HG03039 (cell line): ENCODE measurements around the gene SFMBT2.
"Not testable (repeated sequence)": the region's sequence is repeated elsewhere in the genome, so short reads cannot be mapped to it uniquely, and the experiment has no call there.

Source experiments
- ATAC-seq: cut with Tn5 transposase; IDR thresholded peaks from one replicate; pipeline ENCODE4 v1.9.1; 2021; ENCODE audit warnings: mild to moderate bottlenecking, moderate library complexity; ENCODE audit not compliant: unreplicated experiment

The SFMBT2 gene

DNA sequence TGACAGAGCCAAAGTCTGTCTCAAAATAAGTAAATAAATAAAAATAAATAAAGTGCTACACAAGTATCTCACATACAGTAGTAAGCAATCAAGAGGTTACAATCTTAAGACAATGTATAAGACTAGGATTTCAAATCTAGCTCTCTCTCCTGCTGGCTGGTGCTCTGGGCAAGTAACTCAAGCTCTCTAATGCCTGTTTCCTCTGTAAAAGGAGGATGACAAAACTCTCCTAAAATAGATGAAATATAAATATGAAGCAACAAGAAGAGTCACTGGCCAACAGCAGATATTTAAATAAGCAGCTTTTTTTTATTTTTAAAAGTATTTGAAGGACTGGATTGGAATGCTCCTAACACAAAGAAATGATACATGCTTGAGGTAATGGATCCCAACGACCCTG is 7.2 kb downstream of the SFMBT2 start:
- no peak for ATAC-seq

DNA sequence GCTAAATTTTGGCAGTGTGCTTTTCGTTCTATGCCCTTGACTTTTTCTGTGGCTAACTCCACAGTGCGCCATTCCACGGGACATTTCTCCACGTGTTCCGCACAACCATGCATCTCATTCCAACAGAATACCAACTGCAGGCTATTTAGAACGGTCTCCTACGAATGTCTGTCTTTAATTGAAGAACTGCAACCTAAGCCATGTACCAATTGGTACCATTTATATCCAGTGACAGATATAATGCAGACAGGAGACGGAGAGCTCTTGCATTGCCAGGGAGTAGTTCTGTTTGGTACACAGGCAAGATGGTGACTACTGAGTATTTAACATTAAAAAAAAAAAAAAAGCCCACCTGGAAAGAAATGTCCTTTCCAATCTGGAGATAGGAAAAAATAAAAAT is 9.1 kb downstream of the SFMBT2 start:
- ATAC-seq: no peak

DNA sequence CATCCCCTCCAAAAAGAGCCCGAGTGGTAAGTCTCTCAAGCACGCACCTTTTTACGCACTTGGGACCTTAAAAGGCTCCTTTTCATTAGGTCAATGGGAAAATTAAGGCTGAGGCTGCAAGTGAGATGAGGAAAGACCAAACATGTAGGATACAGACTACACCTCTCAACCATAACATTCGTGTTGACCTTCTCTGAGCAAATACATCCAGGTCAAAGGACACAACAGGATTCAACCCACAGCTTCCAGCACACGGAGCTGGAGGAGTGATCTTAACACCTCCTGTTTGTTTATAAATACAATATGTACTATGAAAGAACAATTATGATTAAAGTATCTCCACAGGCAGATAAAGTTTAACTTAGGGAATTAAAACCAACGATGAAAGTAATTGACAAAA is 9.7 kb downstream of the SFMBT2 start:
- no peak for ATAC-seq

- ATAC-seq: no peak
These were observed 10.6 kb downstream of the SFMBT2 start for GRCh38 chr10:7400068-7400715.

- no peak for ATAC-seq
These were observed 11.3 kb downstream of the SFMBT2 start for GRCh38 chr10:7399533-7399932.

GRCh38 chr10:7397049-7398035 is 13.5 kb downstream of the SFMBT2 start:
- ATAC-seq: no peak

DNA sequence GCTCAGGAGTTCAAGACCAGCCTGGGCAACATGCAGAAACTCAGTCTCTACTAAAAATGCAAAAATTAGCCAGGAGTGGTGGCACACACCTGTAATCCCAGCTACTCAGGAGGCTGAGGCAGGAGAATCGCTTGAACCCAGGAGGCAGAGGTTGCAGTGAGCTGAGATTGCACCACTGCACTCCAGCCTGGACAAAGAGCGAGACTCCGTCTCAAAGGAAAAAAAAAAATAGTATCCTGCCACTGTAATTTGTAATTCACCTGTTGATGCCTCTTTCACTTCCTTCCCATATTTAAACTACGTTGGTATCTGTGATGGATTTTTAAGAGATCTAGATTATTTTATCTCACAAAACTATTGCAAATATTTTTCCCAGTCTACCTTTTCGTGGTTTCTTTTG is 18.5 kb downstream of the SFMBT2 start:
- ATAC-seq: not testable (repeated sequence)

DNA sequence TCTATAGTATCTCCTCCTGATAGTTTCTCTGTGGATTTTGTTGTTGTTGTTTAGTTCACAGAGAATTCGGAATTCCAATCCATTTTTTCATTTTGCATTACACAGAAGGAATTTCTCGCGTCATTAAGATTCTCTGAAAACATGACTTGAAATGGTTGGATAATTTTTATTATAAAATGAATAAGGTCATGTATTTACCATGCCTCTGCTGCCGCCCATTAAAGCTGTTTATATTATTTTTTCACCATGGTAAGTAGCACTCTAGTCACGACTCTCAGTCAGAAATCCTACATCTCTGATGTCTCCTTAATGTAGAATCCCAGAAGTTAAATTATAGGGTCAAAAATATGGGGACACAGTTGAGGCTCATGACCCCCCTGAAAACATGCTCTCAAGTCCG is 19.1 kb downstream of the SFMBT2 start:
- ATAC-seq: no peak

- ATAC-seq: not testable (repeated sequence)
These were observed 20.1 kb downstream of the SFMBT2 start for GRCh38 chr10:7390689-7391110.

GRCh38 chr10:7389844-7390243 is 21.0 kb downstream of the SFMBT2 start:
- ATAC-seq: no peak

DNA sequence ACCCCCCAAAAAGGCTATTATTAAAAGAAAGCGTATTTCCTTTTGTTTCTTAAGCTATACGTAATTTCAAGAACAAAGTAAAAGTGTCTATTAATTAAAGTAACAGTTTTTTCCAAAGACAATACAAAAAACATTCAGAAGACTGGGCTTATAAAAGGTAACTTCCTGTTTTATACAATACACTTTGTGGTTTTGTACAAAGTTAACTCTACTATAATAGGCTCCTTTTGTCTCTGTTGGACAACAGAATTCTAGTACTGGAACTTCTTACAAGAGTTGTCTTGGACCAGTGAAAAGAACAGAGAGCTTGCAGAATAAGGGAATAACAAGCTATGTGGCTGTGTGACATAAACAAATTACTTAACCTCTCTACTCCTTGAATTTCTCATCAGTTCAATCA is 21.5 kb downstream of the SFMBT2 start:
- no peak for ATAC-seq

DNA sequence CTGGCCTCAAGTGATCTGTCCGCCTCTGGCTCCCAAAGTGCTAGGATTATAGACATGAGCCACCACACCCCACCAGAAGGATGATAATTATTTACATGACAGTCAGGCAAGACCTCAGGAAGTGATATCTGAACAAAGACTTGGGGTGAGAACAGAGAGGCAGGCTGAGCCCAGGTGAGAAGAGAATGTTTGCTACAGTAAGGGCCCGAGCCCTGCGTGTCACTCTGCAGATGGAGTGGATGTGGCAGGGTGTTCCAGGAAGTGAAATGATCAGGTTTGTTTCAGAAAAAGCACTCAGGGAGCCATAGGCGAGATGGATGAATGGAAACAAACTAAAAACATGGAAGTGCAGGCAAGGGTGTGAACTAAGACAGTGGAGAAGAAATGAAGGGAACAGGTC is 22.2 kb downstream of the SFMBT2 start:
- no peak for ATAC-seq

DNA sequence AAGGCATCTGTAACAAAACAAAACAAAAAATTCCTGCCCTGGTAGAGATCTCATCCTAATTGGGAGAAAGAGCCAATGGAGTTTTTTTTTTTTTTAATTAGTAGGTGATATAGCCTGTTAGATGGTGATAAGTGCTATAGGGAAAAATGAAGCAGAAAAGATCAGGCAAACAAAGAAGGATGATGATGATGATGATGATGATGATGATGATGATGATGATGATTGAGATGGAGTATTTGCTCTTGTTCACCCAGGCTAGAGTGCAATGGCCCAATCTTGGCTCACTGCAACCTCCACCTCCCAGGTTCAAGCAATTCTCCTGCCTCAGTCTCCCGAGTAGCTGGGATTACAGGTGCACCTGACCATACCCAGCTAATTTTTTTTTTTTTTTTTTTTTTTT is 22.7 kb downstream of the SFMBT2 start:
- ATAC-seq: not testable (repeated sequence)

DNA sequence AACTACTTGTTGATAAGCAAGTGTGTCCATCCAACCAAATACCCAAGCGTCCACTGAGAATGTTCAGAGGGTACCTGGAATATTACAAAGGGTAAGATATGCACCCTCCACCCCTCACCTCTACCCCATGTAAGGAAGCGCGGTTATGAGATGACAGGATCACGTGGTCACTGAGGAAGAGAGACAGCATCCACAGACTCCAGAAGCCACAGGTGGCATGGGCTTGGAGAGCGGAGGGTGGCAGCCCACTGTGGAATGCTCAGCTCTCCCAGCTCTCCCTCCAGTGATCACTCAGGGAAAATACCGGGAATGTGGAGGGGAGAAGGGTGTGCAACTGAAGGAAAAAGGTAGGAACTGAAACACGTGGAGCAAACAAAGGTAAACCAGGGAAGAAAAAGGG is 25.7 kb downstream of the SFMBT2 start:
- no peak for ATAC-seq

GRCh38 chr10:7383442-7383841 is 27.4 kb downstream of the SFMBT2 start:
- no peak for ATAC-seq

- no peak for ATAC-seq
These were observed 30.1 kb downstream of the SFMBT2 start for GRCh38 chr10:7380704-7381241.

DNA sequence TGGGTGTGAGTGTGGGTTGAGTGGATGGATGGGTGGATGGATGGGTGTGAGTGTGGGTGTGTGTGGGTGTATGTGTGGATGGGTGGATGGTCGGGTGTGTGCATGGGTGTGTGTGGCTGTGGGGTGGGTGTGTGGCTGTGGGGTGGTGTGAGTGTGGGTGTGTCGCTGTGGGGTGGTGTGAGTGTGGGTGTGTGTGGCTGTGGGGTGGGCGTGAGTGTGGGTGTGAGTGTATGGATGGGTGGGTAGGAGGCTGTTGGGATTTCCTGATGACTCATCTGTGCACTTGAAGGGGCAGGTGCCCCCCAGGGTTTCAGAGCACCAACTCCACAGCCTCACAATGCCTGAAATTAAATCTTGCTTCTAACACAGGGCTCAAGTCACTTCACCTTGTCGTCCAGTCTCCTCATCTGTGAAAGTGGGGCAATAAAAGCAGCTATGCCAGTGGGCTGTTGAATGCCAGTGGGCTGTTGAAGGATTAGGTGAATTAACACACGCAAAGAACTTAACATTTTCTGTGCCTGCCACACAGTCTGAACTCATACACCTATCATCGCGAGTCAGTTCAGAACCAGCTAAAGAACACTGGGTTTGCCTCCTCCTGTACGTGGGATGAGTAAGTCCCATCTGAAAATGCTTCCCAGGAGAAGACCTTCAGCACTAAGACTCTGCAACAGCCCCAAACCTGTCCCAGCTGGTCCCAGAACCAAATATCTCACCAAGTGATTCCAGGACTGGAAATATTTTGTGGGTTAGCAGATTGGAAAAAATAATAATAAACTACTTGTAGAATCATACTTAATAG is 32.0 kb downstream of the SFMBT2 start:
- no peak for ATAC-seq

- no peak for ATAC-seq
These were observed 33.1 kb downstream of the SFMBT2 start for GRCh38 chr10:7377614-7378248.

DNA sequence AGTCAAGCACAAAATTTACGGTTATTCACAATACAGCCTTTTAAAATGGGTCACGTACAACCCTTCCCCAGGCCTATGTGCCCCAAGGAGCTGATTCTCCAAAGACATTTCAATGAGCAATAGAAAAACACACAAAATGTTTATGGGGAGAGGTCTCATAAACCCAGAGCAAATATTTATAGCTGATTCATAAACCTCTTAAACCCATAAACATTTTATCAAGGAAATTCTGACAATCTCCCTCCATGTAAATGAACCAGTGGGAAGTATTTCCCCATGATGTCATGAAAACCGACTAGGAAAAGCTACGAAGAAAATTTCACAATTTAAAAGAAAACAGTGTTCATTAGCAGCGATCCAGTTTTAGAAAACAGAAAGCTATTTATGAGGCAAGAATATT is 36.0 kb downstream of the SFMBT2 start:
- no peak for ATAC-seq

DNA sequence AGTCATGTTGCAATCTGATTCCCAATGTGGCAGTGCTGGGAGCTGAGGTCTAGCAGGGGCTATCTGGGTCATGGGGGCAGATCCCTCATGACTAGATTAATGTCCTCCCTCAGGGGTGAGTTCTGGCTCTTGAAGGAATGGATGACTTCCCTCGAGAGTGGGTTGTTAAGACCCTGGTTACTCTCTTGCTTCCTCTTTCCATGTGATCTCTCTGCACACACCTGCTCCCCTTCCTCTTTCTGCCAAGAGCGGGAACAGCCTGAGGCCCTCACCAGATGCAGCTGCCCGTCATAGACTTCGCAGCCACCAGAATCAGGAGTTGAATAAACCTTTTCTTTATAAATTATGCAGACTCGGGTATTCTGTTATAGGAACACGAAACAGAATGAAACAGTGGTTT is 37.8 kb downstream of the SFMBT2 start:
- ATAC-seq: no peak

DNA sequence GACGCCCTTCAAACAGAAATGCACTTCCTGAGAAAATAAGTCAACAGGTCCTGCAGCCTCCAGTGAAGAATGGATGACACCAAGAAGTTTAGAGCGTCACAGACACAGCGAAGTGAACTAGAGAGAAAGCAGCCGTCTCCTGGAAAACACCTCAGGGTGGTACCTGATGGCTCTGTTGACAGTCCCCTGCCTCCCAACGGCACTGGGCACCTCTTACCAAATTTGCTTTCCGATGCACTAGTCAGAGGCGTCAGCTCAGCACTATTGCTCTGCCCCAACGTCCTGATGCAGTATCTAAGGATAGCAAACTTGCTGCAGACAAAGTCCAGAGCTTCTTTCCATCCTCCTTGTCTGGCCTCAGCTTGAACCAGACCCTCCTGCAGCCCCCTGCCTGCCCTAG is 38.3 kb downstream of the SFMBT2 start:
- no peak for ATAC-seq
